ENCODE measurements around the gene PCDH9. TPM values are rescaled to one million over a fixed set of nuclear protein-coding genes. Genes with fewer than 3 reads are reported as not detected.
A peak's percentile ranks its signal among the peaks of the same experiment; 100 is the strongest.

Gene PCDH9
- total and polyA plus RNA-seq, 7 experiments from 2014 or later = 0.08 to 1.3 (median 0.21) TPM

DNA sequence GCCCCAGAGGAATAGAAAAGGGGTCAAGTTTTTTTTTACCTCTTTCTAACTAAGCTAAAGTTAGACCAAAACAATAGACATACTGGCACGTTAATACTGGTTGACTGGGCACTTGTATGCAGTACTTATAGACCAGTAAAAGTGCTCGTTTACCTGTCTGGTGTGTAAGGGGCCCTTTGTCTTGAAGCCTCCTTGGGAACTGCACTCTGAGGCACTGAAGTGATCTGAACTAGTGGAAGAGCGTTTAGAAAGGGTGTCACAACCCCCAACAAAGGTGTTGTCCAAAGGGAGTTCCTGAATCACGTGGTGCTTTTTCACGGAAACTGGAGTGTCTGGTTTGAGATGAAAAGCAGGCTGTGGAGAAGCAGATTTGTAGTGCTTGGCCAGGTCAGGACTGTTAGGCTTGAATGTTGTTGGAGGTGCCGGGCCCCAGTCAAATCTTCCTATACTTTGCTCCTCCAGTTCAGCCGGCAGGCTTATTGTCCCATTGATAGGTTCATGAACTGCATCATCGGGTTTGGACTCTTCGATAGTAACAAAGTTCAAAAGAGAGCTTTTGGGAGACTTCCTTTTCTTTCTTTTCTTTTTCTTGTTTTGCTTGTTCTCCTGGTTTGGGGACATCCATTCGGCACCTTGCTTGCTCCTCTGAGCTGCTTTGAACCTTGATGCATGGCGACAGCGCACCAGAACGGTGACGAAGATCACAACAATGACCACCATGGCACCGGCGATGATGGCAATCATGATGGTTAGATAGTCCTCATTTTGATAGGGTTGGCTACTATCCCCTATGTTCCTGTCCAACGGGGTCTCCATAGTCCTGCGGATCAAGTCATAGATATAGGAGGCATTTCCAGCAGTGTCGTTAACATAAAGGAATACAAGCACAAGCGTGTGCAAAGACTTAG is 4.6 kb downstream of the PCDH9 start:
- Mint-ChIP-seq H3K36me3 (no peaks in the 10 kb centered on the region), H3K27me3 (peaks cover 6 to 28% (median 13%) of the 10 kb centered on the region in 5 donors), H3K27ac (peak overlapping the region in 1 of 9 donors; percentile 8), H3K4me3 (no peak overlapping the region), H3K4me1 (peaks cover 0 to 16% (median 7%) of the 10 kb centered on the region in 7 donors), H3K9me3 (no peaks in the 10 kb centered on the region)
- no peaks in the 10 kb centered on the region for H3K36me3 ChIP-seq (ENCODE audit: control insufficient read depth in 2 of 3, insufficient read depth in 3 of 3, low read length in 3 of 3)
- no peak for DNase-seq
- H3K9me3 ChIP-seq (ENCODE audit: control insufficient read depth in 2 of 3, low read length in 3 of 3) = no peaks in the 10 kb centered on the region
- no peak for ATAC-seq
- no peak overlapping the region for H3K4me3 ChIP-seq (ENCODE audit: low read length)
- no peak overlapping the region for H3K27ac ChIP-seq (ENCODE audit: low read depth, low read length)
- ChIA-PET POLR2A (no interaction called here), CTCF (no interaction called here)
- H3K27me3 ChIP-seq (ENCODE audit: control insufficient read depth in 2 of 2, insufficient read depth in 2 of 2, low read length in 2 of 2) = no peaks in the 10 kb centered on the region
- H3K4me1 ChIP-seq (ENCODE audit: control insufficient read depth in 2 of 2, insufficient read depth in 2 of 2, low read length in 2 of 2) = peaks cover 0 to 13% of the 10 kb centered on the region in 2 donors
- intact Hi-C loops (cut with micrococcal nuclease) = loop anchor here in 1 of 2 donors (2.0 kb wide), 1 partner anchor 607 kb away; no protein-coding TSS in a partner anchor

DNA sequence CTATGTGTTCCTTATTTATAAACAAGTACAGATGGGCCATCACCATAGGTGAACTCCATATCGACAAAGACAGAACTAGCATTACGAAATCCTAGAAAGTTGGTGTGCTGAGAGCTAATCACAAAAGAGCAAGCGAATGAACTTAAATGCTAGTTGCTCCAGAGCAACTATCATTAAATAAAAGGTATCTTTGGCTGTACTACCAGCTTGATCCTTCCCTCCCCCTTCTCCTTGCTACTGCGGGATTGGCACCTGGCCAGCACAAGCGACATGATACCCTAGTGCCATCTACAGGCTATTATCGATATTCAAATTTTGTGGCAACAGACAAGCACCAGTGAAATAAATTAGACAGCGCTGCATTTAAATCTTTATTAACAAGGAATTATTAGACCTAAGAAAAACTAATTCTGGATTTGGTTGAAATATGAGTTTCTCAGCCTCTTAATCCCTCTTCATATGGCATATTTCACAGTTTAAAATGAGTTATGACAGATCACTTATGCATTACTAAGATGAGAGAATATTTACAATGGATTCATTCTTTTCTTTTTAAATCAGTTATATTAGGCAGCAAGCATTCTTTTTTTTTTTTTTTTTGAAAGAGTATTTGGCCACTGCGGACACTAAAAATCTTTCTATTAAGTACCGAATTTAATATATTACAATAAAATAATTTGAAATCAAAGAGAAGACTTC is 5.8 kb downstream of the PCDH9 start:
- POLR2A ChIA-PET = no interaction called here
- no peaks in the 10 kb centered on the region for H3K27me3 ChIP-seq (ENCODE audit: control insufficient read depth in 2 of 2, insufficient read depth in 2 of 2, low read length in 2 of 2)
- H3K4me3 Mint-ChIP-seq = peak overlapping the region in 7 of 10 donors; percentile 8 to 55 (median 26)
- H3K4me3 ChIP-seq (ENCODE audit: low read length) = no peak overlapping the region
- no peak overlapping the region for H3K27ac ChIP-seq (ENCODE audit: low read depth, low read length)
- H3K27ac Mint-ChIP-seq = peak overlapping the region in 1 of 9 donors; percentile 33
- intact Hi-C loops (cut with micrococcal nuclease) = loop anchor here in 1 of 2 donors (2.0 kb wide), 1 partner anchor 605 kb away; no protein-coding TSS in a partner anchor
- peaks cover 6 to 28% (median 13%) of the 10 kb centered on the region in 5 donors for H3K27me3 Mint-ChIP-seq
- peaks cover 0 to 16% (median 7%) of the 10 kb centered on the region in 7 donors for H3K4me1 Mint-ChIP-seq
- H3K4me1 ChIP-seq (ENCODE audit: control insufficient read depth in 2 of 2, insufficient read depth in 2 of 2, low read length in 2 of 2) = peaks cover 0 to 7% of the 10 kb centered on the region in 2 donors
- CTCF ChIA-PET = no interaction called here
- H3K9me3 Mint-ChIP-seq = no peaks in the 10 kb centered on the region
- H3K9me3 ChIP-seq (ENCODE audit: control insufficient read depth in 2 of 3, low read length in 3 of 3) = no peaks in the 10 kb centered on the region
- DNase-seq (peak in 8 of 9 donors; percentile 40 to 73 (median 53)), ATAC-seq (peak; percentile 79)
- H3K36me3 ChIP-seq (ENCODE audit: control insufficient read depth in 2 of 3, insufficient read depth in 3 of 3, low read length in 3 of 3) = no peaks in the 10 kb centered on the region
- H3K36me3 Mint-ChIP-seq = no peaks in the 10 kb centered on the region

GRCh38 chr13:67223742-67224141 is 6.4 kb downstream of the PCDH9 start:
- ChIA-PET POLR2A (no interaction called here), CTCF (no interaction called here)
- intact Hi-C loops (cut with micrococcal nuclease) = loop anchor here in 1 of 2 donors (2.0 kb wide), 1 partner anchor 605 kb away; no protein-coding TSS in a partner anchor
- peaks cover 6 to 28% (median 13%) of the 10 kb centered on the region in 5 donors for H3K27me3 Mint-ChIP-seq
- Histone ChIP-seq H3K4me1 (ENCODE audit: control insufficient read depth in 2 of 2, insufficient read depth in 2 of 2, low read length in 2 of 2) (peaks cover 0 to 5% of the 10 kb centered on the region in 2 donors), H3K27ac (ENCODE audit: low read depth, low read length) (no peak overlapping the region), H3K9me3 (ENCODE audit: control insufficient read depth in 2 of 3, low read length in 3 of 3) (no peaks in the 10 kb centered on the region), H3K36me3 (ENCODE audit: control insufficient read depth in 2 of 3, insufficient read depth in 3 of 3, low read length in 3 of 3) (no peaks in the 10 kb centered on the region), H3K4me3 (ENCODE audit: low read length) (no peak overlapping the region), H3K27me3 (ENCODE audit: control insufficient read depth in 2 of 2, insufficient read depth in 2 of 2, low read length in 2 of 2) (no peaks in the 10 kb centered on the region)
- no peak overlapping the region for H3K27ac Mint-ChIP-seq
- ATAC-seq (no peak), DNase-seq (no peak)
- no peaks in the 10 kb centered on the region for H3K36me3 Mint-ChIP-seq
- H3K4me3 Mint-ChIP-seq = peak overlapping the region in 3 of 10 donors; percentile 8 to 44 (median 28)
- peaks cover 0 to 16% (median 7%) of the 10 kb centered on the region in 7 donors for H3K4me1 Mint-ChIP-seq
- no peaks in the 10 kb centered on the region for H3K9me3 Mint-ChIP-seq

- Mint-ChIP-seq H3K27me3 (peaks cover 6 to 28% (median 10%) of the 10 kb centered on the region in 5 donors), H3K36me3 (no peaks in the 10 kb centered on the region), H3K4me3 (no peak overlapping the region), H3K27ac (no peak overlapping the region), H3K4me1 (peaks cover 0 to 16% (median 7%) of the 10 kb centered on the region in 7 donors), H3K9me3 (no peaks in the 10 kb centered on the region)
- H3K36me3 ChIP-seq (ENCODE audit: control insufficient read depth in 2 of 3, insufficient read depth in 3 of 3, low read length in 3 of 3) = no peaks in the 10 kb centered on the region
- ChIA-PET POLR2A (no interaction called here), CTCF (no interaction called here)
- no peak overlapping the region for H3K4me3 ChIP-seq (ENCODE audit: low read length)
- no peak overlapping the region for H3K27ac ChIP-seq (ENCODE audit: low read depth, low read length)
- H3K4me1 ChIP-seq (ENCODE audit: control insufficient read depth in 2 of 2, insufficient read depth in 2 of 2, low read length in 2 of 2) = no peaks in the 10 kb centered on the region
- no peaks in the 10 kb centered on the region for H3K9me3 ChIP-seq (ENCODE audit: control insufficient read depth in 2 of 3, low read length in 3 of 3)
- no peaks in the 10 kb centered on the region for H3K27me3 ChIP-seq (ENCODE audit: control insufficient read depth in 2 of 2, insufficient read depth in 2 of 2, low read length in 2 of 2)
- DNase-seq = no peak
- no peak for ATAC-seq
- intact Hi-C loops (cut with micrococcal nuclease) = no loop called here
Measured at GRCh38 chr13:67223024-67223423, 7.1 kb downstream of the PCDH9 start.

DNA sequence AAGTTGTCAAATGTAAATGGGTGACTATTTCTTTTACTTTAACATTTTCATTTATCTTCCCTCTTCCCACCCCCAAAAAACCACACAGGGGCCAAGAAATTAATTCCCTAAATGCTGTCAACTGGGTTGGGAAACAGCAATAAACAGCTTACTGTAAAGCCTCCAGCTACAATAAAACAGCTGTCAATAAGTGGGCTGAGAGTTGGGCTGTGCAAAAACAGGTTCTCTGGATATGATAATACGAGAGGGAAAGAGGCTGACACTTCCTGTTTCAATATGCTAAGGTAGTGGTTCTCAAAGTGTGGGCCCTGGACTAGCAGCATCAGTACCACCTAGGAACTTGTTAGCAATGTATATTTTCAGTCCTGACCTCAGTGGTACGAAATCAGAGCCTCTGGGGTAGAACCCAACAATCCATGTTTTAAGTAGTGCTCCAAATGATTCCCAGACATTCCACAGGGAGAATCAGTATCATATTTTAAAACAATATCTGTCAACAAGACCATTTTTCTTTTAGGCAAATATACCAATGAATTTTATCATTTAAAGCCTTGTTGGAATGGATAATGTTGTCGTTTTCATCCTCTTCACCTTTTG is 8.4 kb downstream of the PCDH9 start:
- Histone ChIP-seq H3K4me3 (ENCODE audit: low read length) (no peak overlapping the region), H3K27me3 (ENCODE audit: control insufficient read depth in 2 of 2, insufficient read depth in 2 of 2, low read length in 2 of 2) (no peaks in the 10 kb centered on the region), H3K9me3 (ENCODE audit: control insufficient read depth in 2 of 3, low read length in 3 of 3) (no peaks in the 10 kb centered on the region), H3K4me1 (ENCODE audit: control insufficient read depth in 2 of 2, insufficient read depth in 2 of 2, low read length in 2 of 2) (no peaks in the 10 kb centered on the region), H3K27ac (ENCODE audit: low read depth, low read length) (no peak overlapping the region), H3K36me3 (ENCODE audit: control insufficient read depth in 2 of 3, insufficient read depth in 3 of 3, low read length in 3 of 3) (no peaks in the 10 kb centered on the region)
- Mint-ChIP-seq H3K9me3 (no peaks in the 10 kb centered on the region), H3K4me3 (no peak overlapping the region), H3K27me3 (peaks cover 2 to 16% (median 4%) of the 10 kb centered on the region in 5 donors), H3K36me3 (no peaks in the 10 kb centered on the region), H3K27ac (peak overlapping the region in 2 of 9 donors; percentile 10 to 56), H3K4me1 (peaks cover 0 to 12% (median 7%) of the 10 kb centered on the region in 7 donors)
- ChIA-PET CTCF (interaction anchor here (0.5 kb wide), 1 partner anchor 11 kb away, joined by 3 read pairs; no protein-coding TSS in a partner anchor), POLR2A (no interaction called here)
- ATAC-seq = no peak
- no peak for DNase-seq
- intact Hi-C loops (cut with micrococcal nuclease) = no loop called here

GRCh38 chr13:67219113-67219512 is 11.0 kb downstream of the PCDH9 start:
- H3K36me3 ChIP-seq (ENCODE audit: control insufficient read depth in 2 of 3, insufficient read depth in 3 of 3, low read length in 3 of 3) = no peaks in the 10 kb centered on the region
- no peaks in the 10 kb centered on the region for H3K4me1 ChIP-seq (ENCODE audit: control insufficient read depth in 2 of 2, insufficient read depth in 2 of 2, low read length in 2 of 2)
- intact Hi-C loops (cut with micrococcal nuclease) = no loop called here
- Mint-ChIP-seq H3K9me3 (no peaks in the 10 kb centered on the region), H3K4me3 (no peak overlapping the region), H3K4me1 (peaks cover 0 to 9% (median 3%) of the 10 kb centered on the region in 7 donors), H3K27me3 (no peaks in the 10 kb centered on the region), H3K27ac (no peak overlapping the region), H3K36me3 (no peaks in the 10 kb centered on the region)
- no peaks in the 10 kb centered on the region for H3K9me3 ChIP-seq (ENCODE audit: control insufficient read depth in 2 of 3, low read length in 3 of 3)
- H3K27me3 ChIP-seq (ENCODE audit: control insufficient read depth in 2 of 2, insufficient read depth in 2 of 2, low read length in 2 of 2) = no peaks in the 10 kb centered on the region
- H3K4me3 ChIP-seq (ENCODE audit: low read length) = no peak overlapping the region
- CTCF ChIA-PET = no interaction called here
- POLR2A ChIA-PET = no interaction called here
- no peak for ATAC-seq
- no peak for DNase-seq
- H3K27ac ChIP-seq (ENCODE audit: low read depth, low read length) = no peak overlapping the region
